Measurements from ENCODE around the gene ADAM29. TPM values are rescaled to one million over a fixed set of nuclear protein-coding genes. Genes with fewer than 3 reads are reported as not detected.

The ADAM29 gene
- total and polyA plus RNA-seq, 9 of the 15 experiments (the other 6 are each of a cell fraction or from before 2014, with no cell fraction given) = not detected

DNA sequence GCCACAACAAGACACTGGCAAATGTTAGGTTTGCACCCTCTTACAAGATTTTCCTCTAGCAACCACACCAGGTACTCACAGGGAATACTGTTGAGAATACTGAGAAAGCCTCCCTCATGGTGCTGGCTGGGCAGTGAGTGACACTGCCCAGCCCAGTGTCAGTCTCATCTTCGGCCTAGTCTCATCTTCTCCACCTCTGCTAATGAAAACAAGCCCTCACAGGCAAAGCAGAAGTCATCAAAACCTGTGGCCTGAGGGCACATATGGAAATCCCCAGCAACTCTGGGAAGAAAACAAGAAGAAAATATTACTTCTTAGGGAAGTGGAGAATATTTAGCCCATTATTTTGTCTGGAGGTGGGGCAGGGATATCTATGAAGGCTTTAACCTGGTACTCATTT is 7.9 kb upstream of the ADAM29 start:
- Histone ChIP-seq H3K4me2 (ENCODE audit: insufficient read depth, low read length) (no peak overlapping the region), H3K27me3 (ENCODE audit: control insufficient read depth in 2 of 2, insufficient read depth in 2 of 2, low read length in 2 of 2) (no peaks in the 10 kb centered on the region), H3K79me2 (ENCODE audit: control insufficient read depth, insufficient read depth, low read length) (no peaks in the 10 kb centered on the region), H3K9ac (ENCODE audit: insufficient read depth in 1 of 2, low read depth in 2 of 2, low read length in 2 of 2) (no peak overlapping the region), H3K27ac (ENCODE audit: extremely low read depth, low read depth, low read length) (no peak overlapping the region), H2AFZ (ENCODE audit: low read depth, low read length) (no peak overlapping the region), H3K9me1 (ENCODE audit: control insufficient read depth, insufficient read depth, low read length) (no peaks in the 10 kb centered on the region), H3K4me1 (replicated peaks in 1 of 2; ENCODE audit: control insufficient read depth in 2 of 2, insufficient read depth in 2 of 2, low read length in 2 of 2) (no peaks in the 10 kb centered on the region), H3K9me3 (replicated peaks; ENCODE audit: control insufficient read depth, insufficient read depth, low read depth, low read length) (no peaks in the 10 kb centered on the region; the same call in 1 of the 2 replicates), H3K4me3 (no peak overlapping the region), H3K36me3 (ENCODE audit: control insufficient read depth, insufficient read depth, low read length) (no peaks in the 10 kb centered on the region), H4K20me1 (replicated peaks; ENCODE audit: control insufficient read depth, insufficient read depth, low read length) (no peaks in the 10 kb centered on the region)
- FAIRE-seq (no peak), ATAC-seq (no peak), DNase-seq (ENCODE audit: extremely low read depth in 1 of 4, low spot score in 3 of 4) (no peak)
- intact Hi-C loops (cut with micrococcal nuclease) (no loop called here), in situ Hi-C loops (cut with MboI) (no loop called here)
- WGBS (ENCODE audit: insufficient coverage, low coverage, missing lambda C conversion rate) = 0% methylated on average over 1 of the region's 1 CpG
- ChIA-PET POLR2A (no interaction called here), CTCF (ENCODE audit: low intra/inter-chr PET ratio) (no interaction called here)
- BruUV-seq (replicated peaks) = no TSS peak
- TF ChIP-seq NCOA1 (IDR thresholded peaks at IDR 0.05; ENCODE audit: low read depth) = no peak
- TF ChIP-seq ELF1 (tag; IDR thresholded peaks at IDR 0.05) = no peak
- no peak for TF ChIP-seq EP300 (IDR thresholded peaks at IDR 0.05; ENCODE audit: low read length)

- Histone ChIP-seq H3K27me3 (ENCODE audit: control insufficient read depth in 2 of 2, insufficient read depth in 2 of 2, low read length in 2 of 2) (no peaks in the 10 kb centered on the region), H2AFZ (ENCODE audit: low read depth, low read length) (no peak overlapping the region), H4K20me1 (replicated peaks; ENCODE audit: control insufficient read depth, insufficient read depth, low read length) (no peaks in the 10 kb centered on the region), H3K36me3 (ENCODE audit: control insufficient read depth, insufficient read depth, low read length) (no peaks in the 10 kb centered on the region), H3K9me3 (replicated peaks; ENCODE audit: control insufficient read depth, insufficient read depth, low read depth, low read length) (no peaks in the 10 kb centered on the region; the same call in 1 of the 2 replicates), H3K4me3 (no peak overlapping the region), H3K4me2 (ENCODE audit: insufficient read depth, low read length) (no peak overlapping the region), H3K79me2 (ENCODE audit: control insufficient read depth, insufficient read depth, low read length) (no peaks in the 10 kb centered on the region), H3K27ac (ENCODE audit: extremely low read depth, low read depth, low read length) (no peak overlapping the region), H3K9ac (ENCODE audit: insufficient read depth in 1 of 2, low read depth in 2 of 2, low read length in 2 of 2) (no peak overlapping the region), H3K4me1 (replicated peaks in 1 of 2; ENCODE audit: control insufficient read depth in 2 of 2, insufficient read depth in 2 of 2, low read length in 2 of 2) (no peaks in the 10 kb centered on the region), H3K9me1 (ENCODE audit: control insufficient read depth, insufficient read depth, low read length) (no peaks in the 10 kb centered on the region)
- TF ChIP-seq GTF2E2 (tag; IDR thresholded peaks at IDR 0.05) = no peak
- TF ChIP-seq ZNF589 (CRISPR knock-in tag; IDR thresholded peaks at IDR 0.05; ENCODE audit: low read depth) = no peak
- no peak for TF ChIP-seq FOXA1 (IDR thresholded peaks at IDR 0.05; ENCODE audit: borderline replicate concordance)
- TF ChIP-seq TAF1 (IDR thresholded peaks at IDR 0.05; ENCODE audit: control insufficient read depth, extremely low read depth, insufficient read depth, low read length, severe bottlenecking) = no peak
- TF ChIP-seq SLC30A9 (CRISPR knock-in tag; IDR thresholded peaks at IDR 0.05) = no peak
- CTCF ChIA-PET (ENCODE audit: low intra/inter-chr PET ratio) = no interaction called here
- ATAC-seq = no peak
- BruUV-seq (replicated peaks) = no TSS peak
- FAIRE-seq = no peak
- POLR2A ChIA-PET = no interaction called here
- intact Hi-C loops (cut with micrococcal nuclease) (no loop called here), in situ Hi-C loops (cut with MboI) (no loop called here)
- no peak for DNase-seq (ENCODE audit: extremely low read depth in 1 of 4, low spot score in 3 of 4)
- WGBS (ENCODE audit: insufficient coverage, low coverage, missing lambda C conversion rate) = 4% methylated on average over 3 of the region's 3 CpGs
Measured at GRCh38 chr4:174912919-174913543, 5.1 kb upstream of the ADAM29 start.
